Measurements from ENCODE around the gene RPL28.
"Not testable (repeated sequence)": the region's sequence is repeated elsewhere in the genome, so short reads cannot be mapped to it uniquely, and the experiment has no call there.

Gene RPL28

DNA sequence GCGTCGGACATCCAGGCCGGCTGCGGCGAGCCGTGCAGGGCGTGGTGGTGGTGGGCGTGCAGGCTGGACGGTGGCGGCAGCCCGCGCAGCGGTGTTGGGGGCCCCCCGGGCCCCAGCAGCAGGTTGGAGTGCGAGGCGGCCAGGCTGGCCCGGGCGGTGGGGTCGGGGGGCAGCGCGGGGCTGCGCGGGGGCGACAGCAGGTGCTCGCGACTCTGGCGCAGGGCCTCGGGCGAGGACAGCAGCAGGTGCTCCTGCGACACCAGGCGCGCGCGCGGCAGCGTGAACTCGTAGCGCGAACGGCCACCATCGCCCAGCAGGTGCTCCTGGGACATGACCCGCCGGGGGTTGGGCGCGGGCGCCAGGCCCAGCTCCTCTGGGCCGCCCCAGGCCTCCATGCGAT, 47.6 kb downstream of the RPL28 start:
- DNase-seq: no peak

DNA sequence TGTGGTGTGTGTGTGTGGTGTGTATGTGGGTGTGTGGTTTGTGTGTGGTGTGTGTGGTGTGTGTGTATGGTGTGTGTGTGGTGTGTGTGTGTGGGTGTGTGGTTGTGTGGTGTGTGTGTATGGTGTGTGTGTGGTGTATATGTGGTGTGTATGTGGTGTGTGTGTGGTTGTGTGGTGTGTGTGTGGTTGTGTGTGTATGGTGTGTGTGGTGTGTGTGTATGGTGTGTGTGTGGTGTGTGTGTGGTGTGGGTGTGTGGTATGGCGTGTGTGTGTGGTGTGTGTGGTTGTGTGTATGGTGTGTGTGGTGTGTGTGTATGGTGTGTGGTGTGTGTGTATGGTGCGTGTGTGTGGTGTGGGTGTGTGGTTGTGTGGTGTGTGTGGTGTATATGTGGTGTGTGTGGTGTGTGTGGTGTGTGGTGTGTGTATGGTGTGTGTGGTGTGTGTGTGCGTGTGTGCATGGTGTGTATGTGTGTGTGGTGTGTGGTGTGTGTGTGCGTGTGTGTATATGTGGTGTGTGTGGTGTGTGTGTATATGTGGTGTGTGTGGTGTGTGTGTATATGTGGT, 48.7 kb downstream of the RPL28 start:
- no peak for DNase-seq

DNA sequence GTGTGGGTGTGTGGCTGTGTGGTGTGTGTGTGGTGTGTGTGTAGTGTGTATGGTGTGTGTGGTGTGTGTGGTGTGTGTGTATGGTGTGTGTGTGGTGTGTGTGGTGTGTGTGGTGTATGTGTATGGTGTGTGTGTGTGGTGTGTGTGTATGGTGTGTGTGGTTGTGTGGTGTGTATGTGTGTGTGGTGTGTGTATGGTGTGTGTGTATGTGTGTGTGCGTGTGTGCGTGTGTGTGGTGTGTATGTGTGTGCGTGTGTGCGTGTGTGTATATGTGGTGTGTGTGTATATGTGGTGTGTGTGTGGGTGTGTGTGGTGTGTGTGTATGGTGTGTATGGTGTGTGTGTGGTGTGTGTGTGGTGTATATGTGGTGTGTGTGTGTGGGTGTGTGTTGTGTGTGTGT, 49.3 kb downstream of the RPL28 start:
- DNase-seq: no peak

DNA sequence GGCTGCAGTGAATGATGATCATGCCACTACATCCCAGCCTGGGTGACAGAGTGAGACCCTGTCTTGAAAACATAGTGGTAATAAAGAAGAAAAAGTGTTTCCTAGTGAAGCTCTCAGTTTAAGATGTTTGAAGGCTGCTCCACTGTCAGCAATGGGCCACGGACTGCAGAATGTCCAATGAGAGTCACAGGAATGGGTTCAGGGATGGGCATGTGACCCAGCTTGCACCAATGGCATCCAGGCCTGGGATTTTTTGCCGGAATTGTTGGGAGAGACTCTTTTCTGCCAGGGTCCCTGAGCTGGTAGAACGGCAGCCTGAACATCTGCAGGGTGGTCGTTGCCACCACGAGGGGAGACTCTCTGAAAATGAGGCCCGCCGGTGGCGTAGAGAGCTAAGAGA, 51.1 kb downstream of the RPL28 start:
- no peak for DNase-seq

DNA sequence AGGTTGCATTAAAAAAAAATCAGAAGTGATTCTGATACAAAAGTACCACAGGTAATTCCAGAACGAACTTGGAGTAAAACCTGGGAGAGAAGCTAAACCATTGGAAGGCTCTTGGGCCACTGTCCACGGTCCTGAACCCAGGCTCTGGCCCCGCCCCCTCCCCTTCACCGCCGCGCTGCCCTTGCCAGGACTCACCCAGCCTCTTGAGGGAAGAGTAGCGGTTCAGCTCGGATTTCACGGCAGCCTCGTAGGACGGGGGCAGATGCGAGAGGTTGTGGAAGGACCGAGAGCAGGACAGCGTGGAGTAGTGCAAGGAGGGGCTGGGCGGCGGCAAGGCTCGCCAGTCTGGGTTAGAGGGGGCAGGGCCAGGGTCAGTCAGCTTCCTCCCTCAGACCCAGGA, 51.7 kb downstream of the RPL28 start:
- DNase-seq: no peak

DNA sequence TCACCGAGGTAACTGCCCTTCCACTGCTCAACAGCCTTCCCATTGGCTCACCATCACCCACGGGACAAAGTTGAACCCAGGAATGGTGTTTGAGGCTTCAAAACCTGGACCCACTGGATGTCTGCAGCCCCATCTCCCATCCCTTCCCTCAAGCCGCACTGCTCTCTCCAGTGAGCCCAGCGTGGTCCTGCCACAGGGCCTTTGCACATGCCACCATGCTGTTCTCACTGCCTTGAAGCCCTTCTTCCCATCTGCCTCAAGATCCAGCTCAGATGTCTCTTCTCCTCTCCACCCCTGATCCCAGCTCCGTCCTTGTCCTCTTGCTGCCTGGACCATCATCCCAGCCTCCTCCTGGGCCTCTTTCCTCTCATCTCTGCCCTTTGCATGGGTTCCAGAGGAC, 53.3 kb downstream of the RPL28 start:
- DNase-seq: no peak

DNA sequence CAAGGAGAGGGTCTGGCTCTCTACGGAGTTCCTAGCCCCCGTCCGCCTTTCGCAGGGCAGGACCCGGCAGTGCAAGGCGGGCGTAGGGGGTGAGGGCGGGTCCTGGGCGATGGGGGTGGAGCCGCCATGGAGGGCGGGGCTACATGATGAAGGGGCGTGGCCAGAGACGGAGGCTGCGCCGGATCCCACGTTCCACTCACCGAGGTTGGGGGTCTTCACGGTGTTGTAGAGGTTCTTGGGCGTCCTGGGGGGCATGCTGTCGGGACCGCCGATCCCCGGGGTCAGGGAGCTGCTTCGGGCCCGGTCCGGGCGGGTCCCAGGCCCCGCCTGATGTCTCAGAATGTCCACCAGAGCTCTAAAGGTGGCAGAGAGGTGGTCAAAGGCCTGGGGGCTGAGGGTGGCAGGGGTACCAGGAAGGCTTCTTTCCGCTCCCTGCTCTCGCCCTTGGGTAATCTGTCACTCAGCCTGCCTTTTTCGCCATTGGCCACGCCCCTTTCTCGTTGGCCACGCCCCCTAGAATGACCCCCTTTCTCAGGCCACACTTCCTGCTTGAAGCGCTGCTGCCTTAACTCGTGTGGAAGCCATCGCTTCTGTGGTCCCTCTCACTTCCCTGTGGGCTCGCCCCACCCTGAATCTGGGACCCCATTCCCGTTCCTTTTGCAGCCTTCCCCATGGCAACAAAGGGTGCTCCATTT, 54.8 kb downstream of the RPL28 start:
- DNase-seq: no peak

DNA sequence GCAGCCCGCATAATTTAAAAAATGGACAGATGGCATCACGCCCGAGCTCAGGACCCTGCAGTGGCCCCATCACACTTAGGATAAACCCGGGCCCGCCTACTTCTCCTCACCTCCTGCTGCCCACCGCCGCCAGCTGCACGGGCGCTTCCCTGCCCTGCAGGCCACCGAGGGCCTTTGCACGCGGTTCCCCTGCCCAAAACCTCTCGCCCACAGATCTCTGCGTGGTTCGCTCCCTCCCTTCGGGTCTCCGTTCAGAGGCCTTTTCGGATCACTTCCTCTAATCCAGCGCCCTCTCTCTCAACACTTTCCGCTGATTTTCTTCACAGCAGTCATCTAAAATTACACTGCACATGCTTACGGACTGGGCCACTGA, 55.6 kb downstream of the RPL28 start:
- no peak for DNase-seq

DNA sequence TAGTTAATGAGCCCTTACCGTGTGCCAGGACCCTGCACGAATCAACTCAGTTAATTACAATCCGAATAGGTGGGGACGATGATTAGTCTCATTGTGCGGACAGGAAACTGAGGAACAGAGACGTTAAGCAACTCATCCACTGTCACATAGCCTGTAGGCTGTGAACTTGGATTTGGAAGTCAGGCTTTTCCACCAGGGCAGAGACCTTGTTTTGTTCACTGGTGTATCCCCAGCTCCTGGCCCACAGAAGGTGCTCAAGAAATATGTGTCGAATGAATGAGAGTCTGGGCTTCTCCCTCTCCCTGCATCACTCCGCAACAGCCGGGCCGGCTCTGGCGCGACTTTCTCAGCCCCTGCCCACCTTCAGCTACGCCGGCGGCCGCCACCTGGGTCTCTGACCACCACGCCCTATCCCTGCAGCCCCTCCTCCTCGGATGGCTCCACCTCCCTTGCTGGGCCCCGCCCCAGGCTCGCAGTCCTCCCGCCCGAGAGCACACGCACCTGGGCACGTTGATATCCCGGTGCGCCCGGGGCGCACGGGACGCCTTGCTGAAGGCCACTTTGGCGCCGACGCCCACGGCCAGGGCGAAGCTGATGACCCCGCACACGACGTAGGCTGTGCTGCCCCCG, 56.1 kb downstream of the RPL28 start:
- DNase-seq: no peak

DNA sequence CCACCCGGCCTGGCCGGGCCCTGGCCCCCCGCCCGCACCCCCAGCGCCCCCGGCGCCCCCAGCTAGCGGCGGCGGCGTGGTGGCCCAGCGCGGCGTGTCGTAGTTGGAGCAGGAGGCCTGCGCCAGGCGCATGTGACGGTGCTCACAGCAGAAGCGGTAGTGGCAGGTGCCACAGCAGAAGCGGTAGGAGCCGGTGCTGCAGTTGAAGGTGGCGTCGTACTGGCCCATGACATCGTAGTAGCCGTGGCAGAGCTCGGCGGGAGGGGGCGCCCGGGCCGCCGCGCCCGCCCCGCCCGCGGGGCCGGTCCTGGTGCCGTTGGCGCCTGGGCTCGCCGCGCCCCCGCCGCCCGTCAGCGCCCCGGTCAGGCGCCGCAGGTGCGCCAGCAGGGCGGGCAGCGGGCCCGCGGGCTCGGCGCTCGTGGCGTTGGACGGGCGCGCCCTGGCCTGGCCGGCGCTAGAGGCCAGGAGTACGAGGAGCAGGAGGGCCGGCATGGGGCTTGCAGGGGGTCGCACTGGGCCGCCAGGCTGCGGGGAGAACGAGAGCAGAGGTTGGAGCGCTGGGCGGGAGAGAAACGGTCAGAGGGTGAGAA, 56.7 kb downstream of the RPL28 start:
- no peak for DNase-seq

DNA sequence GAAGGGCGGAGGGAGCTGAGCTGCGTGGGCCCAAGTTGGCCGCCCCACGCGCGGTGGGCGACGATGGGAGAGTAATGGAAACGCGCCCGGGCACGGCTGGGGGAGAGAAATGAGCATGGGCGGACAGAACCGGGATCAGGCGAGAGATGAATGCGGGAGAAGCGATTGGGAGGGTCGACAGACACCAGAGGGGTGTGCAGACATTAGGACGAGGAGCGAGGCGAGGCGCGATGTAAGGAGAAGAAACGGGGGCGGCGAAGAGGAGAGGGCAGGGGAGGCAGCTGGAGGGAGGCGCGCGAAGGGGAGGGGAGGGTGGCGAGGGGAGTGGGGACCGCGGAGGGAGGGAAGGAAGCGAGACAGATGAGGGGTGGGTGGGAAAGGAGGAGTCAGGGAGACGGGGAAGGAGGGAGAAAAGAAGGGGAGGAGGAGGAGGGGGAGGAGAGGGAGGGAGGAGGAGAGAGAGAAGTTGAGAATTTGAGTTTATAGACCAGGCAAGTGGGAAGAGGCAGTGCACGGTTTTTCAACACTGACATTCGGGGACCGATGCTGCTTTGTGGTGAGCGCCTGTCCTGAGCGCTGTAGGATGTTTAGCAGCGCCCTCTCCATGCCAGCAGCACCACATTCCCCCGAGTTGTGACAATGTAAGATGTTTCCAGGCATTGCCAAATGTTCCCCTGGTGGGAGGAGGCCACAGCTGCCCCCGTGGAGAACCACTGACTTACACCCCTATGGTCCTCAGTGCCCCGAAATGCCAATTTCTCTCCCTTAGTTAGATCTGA, 57.5 kb downstream of the RPL28 start, which contains the start of gene SHISA7:
SHISA7 (minus strand) TSS at position 256 of the 779 bp plus-strand sequence. CDS start 437 bp downstream, outside the sequence.
- DNase-seq: no peak

DNA sequence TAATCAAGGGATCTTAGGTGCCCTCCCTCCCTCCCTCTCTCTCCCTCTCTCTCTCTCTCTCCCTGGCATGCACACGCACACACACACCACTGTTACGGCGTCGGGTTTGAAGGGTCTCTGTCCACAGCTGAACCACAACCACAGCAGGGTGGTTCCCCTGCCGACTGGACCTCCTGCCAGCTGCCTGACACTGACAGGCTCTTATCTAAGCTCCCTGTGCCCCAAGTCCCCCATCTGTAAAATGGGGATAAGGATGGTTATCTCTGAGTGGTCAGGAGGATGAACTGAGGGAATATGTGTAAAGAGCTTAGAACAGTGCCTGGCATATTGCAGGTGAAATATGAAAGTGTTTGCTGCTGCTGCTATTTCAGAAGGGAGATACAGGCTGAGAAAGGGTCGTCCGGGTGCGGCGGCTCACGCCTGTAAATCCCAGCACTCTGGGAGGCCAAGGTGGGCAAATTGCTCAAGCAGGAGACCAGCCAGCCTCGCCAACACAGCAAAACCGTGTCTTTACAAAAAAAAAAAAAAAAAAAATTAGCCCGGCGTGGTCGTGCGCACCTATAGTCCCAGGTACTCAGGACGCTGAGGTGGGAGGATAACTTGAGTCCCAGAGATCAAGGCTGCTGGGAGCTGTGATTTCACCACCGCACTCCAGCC, 58.2 kb downstream of the RPL28 start:
- DNase-seq: no peak

DNA sequence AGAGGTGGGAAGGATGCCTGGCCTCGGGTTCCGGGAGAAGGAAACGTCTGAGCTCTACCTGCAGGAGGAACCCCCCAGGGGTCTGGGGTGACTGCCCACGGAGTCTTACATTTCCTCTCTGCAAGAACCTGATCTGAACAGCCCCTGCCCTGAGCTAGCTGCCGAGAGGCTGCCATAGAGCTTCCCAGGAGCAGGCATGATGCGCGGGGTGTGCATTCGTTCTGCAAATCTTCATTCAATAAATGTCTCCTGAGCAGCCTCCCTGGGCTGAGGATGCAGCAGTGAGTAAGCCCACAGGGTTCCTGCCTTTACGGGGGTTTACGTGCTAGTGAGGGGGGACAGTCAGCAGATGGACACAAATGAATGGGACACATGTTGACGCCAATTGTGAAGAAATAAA, 58.9 kb downstream of the RPL28 start:
- no peak for DNase-seq

DNA sequence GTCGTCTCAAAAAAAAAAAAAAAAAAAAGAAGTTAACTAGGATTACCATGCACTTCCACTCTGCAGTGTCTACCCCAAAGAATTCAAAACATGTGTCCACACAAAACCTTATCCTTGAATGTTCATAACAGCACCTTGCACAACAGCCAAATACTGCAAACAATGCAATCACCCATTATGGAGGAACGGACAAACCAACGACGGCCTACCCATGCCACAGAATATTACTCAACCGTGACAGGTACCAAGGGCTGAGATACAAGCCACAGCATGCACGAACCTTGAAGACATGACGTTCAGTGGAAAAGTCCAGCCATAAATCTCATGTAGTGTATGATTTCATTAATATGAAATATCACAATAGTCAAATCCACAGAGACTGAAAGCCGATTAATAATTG, 60.3 kb downstream of the RPL28 start:
- no peak for DNase-seq

DNA sequence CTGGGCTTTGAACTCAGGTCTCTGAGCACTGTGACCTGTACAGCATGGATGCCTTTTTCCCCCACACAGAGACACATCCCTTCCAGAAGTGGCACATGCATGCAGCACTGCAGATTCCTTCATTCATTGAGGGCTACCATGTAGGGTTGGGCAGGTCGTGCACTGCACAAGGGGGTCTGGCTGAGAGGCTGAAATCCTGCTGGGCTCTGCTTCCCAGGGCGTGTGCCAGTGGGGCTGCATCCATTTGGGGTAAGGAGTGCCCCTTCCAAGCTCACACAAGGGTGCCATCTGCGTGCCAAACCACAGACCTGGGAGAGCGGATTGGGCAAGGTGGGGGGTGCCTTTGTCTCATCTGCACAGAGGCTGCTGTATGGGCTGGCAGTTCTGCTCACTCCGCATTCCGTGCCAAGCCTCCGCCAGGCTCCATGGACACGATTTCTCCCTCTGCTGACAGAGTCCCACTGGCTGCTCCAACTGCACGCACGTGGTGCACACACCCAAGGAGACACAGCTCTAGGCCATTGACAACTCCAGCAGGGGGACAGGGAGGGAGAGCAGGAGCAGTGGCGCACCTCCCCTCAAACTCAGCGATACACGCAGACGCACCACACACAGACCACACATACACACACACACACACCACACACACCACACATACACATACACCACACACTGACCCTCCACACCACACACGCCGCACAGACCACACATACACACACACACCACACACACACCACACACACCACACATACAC, 61.9 kb downstream of the RPL28 start:
- no peak for DNase-seq

DNA sequence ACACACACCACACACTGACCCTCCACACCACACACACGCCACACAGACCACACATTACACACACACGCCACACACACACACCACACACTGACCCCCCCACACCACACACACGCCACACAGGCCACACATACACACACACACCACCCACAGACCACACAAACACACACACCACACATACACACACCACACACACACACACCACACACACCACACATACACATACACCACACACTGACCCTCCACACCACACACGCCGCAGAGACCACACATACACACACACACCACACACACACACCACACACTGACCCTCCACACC, 62.4 kb downstream of the RPL28 start:
- not testable (repeated sequence) for DNase-seq

DNA sequence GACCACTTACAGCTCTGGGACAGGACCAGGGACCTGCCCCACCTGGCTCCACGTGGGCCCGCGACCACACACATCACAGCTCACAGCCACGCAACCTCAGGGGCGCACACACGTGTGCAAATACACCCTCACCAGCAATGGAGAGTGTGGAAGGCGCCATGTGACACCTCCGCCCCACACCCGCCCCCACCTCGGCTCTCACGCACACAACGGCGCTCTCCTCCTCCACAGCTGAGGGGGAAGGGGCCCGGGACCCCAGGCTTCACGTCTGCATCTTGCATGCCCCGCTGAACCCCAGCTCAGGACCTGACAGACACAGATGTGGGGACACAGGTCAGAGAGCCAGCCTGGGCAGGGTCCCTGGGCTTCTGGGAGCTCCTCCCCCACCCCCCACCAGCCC, 63.7 kb downstream of the RPL28 start:
- no peak for DNase-seq

DNA sequence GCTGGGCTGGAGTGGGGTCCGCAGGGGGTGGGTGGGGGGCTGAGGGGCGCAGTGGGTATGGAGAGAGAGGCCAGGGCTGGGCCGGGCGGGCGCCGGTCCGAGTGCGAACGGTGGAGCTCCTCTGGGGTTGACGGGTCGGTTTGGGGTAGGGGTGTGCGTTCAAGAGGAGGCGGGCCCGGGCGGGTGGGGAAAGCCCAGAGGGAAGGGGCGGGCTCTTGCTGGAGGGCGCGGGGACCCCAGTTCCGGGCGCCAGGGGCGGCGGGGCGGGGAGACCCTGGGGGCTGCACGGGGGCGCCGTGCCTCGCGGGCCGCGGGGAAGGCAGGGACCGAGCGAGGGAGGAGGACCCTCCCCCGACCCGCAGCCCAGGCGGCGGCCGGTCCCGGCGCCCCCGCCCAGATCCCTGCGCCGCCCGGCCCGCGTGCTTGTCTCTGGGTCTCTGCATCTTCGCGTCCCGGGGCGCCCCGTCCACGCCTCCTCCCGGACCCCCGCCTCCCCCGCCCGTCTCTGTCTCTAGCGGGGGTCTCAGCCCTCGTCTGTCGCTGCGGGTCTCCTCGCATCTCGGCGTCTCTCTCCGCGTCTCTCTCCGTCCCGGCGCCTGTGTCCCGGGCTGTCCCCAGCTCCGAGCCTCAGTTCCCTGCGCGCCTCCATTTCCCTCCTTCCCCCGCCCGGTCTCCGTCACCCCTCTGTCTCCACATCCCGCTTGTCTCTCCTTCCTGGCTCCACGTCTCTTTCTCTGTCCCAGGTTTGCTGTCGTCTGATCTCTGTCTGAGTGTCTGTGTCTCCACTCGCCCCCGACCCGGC, 65.6 kb downstream of the RPL28 start:
- no peak for DNase-seq

DNA sequence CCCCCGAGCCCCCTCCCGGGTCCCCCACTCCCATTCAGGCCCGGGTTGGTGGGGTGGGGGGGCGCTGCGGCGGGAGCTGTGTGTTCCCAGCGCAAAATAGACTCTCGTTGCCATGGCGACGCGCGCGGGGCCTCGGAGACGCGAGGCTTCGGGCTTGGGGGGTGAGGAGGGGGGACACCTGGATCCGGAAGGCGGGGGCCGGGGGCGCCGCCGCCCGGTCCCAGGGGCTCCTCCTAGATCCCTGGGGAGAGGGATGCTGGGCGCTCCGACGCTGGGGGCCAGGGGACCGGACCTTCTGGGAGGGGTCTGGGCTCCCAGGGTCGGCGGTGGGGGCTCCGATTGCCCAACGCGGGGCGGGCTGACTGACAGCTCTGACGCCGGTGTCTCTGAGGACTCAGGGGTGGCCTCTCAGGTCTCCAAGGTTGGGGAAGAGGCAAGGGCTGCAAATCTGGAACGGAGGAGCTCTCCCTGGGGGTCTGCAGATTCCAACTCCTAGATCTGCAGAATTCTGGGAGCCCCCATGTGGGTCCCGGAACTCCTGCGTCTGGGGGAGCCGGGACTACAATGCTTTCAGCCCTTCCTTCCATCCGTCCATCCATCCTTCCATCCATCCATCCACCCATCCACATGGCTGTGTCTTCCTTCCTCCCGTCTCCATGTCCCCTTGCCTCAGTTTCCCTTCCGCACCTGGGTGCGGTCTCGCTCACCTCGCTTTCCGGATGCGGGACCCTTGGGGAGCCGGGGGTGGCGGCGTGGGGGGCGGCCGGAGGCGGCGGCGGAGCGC, 66.4 kb downstream of the RPL28 start:
- DNase-seq: no peak

Measured in activated effector memory CD4-positive, alpha-beta T cell treated with anti-CD3 and anti-CD28 coated beads, Interleukin-2, amount 50 U/mL, for 16 hours (primary cell).